ENCODE data around the gene FST.

GRCh38 chr5:53445569-53445968, 34.9 kb upstream of the FST start:
- no peak for TF ChIP-seq POLR2AphosphoS5 (IDR thresholded peaks at IDR 0.05; ENCODE audit: low read depth, low read length)
- no peak for TF ChIP-seq POLR2A (IDR thresholded peaks at IDR 0.05; ENCODE audit: low read depth, low read length)

Data from GM12891 (cell line).